ENCODE measurements around the gene CIAO2A. TPM values are rescaled to one million over a fixed set of nuclear protein-coding genes. Genes with fewer than 3 reads are reported as not detected.

The CIAO2A gene
- total and polyA plus RNA-seq, 4 donors = 124 to 404 (median 159) TPM

- no peak for DNase-seq (ENCODE audit: low spot score)
- no peaks in the 10 kb centered on the region for H3K9me3 ChIP-seq (ENCODE audit: control insufficient read depth in 4 of 4, low read length in 3 of 4)
- peak overlapping the region; percentile 77 to 81 for H3K27ac ChIP-seq (ENCODE audit: low read depth in 1 of 2, low read length in 2 of 2)
- H3K4me1 ChIP-seq (ENCODE audit: control insufficient read depth in 4 of 4, insufficient read depth in 4 of 4, low read length in 3 of 4) = peaks cover 17 to 67% (median 52%) of the 10 kb centered on the region in 4 donors
- peaks cover 0 to 9% (median 0%) of the 10 kb centered on the region in 4 donors for H3K36me3 ChIP-seq (ENCODE audit: control insufficient read depth in 4 of 4, insufficient read depth in 3 of 4, low read depth in 1 of 4, low read length in 3 of 4)
- no peaks in the 10 kb centered on the region for H3K27me3 ChIP-seq (ENCODE audit: control insufficient read depth in 4 of 4, insufficient read depth in 4 of 4, low read length in 3 of 4)
- H3K9ac ChIP-seq (ENCODE audit: low read depth in 1 of 2, low read length in 2 of 2) = no peak overlapping the region
- TF ChIP-seq, protein P1, sequence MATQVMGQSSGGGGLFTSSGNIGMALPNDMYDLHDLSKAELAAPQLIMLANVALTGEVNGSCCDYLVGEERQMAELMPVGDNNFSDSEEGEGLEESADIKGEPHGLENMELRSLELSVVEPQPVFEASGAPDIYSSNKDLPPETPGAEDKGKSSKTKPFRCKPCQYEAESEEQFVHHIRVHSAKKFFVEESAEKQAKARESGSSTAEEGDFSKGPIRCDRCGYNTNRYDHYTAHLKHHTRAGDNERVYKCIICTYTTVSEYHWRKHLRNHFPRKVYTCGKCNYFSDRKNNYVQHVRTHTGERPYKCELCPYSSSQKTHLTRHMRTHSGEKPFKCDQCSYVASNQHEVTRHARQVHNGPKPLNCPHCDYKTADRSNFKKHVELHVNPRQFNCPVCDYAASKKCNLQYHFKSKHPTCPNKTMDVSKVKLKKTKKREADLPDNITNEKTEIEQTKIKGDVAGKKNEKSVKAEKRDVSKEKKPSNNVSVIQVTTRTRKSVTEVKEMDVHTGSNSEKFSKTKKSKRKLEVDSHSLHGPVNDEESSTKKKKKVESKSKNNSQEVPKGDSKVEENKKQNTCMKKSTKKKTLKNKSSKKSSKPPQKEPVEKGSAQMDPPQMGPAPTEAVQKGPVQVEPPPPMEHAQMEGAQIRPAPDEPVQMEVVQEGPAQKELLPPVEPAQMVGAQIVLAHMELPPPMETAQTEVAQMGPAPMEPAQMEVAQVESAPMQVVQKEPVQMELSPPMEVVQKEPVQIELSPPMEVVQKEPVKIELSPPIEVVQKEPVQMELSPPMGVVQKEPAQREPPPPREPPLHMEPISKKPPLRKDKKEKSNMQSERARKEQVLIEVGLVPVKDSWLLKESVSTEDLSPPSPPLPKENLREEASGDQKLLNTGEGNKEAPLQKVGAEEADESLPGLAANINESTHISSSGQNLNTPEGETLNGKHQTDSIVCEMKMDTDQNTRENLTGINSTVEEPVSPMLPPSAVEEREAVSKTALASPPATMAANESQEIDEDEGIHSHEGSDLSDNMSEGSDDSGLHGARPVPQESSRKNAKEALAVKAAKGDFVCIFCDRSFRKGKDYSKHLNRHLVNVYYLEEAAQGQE (IDR thresholded peaks at IDR 0.05) = peak; percentile 82
- TF ChIP-seq SP1 (IDR thresholded peaks at IDR 0.05) = peak; percentile 98
- peak; percentile 90 for TF ChIP-seq NR2F2 (IDR thresholded peaks at IDR 0.05)
- peak in 1 of 2 donors; percentile 19 for TF ChIP-seq GABPA (IDR thresholded peaks at IDR 0.05 in 1 of 2, conservative IDR thresholded peaks at IDR 0.05 in 1 of 2)
- TF ChIP-seq RXRA (IDR thresholded peaks at IDR 0.05) = peak; percentile 90
- TF ChIP-seq YY1 (IDR thresholded peaks at IDR 0.05) = peak; percentile 39
- TF ChIP-seq, protein P2, sequence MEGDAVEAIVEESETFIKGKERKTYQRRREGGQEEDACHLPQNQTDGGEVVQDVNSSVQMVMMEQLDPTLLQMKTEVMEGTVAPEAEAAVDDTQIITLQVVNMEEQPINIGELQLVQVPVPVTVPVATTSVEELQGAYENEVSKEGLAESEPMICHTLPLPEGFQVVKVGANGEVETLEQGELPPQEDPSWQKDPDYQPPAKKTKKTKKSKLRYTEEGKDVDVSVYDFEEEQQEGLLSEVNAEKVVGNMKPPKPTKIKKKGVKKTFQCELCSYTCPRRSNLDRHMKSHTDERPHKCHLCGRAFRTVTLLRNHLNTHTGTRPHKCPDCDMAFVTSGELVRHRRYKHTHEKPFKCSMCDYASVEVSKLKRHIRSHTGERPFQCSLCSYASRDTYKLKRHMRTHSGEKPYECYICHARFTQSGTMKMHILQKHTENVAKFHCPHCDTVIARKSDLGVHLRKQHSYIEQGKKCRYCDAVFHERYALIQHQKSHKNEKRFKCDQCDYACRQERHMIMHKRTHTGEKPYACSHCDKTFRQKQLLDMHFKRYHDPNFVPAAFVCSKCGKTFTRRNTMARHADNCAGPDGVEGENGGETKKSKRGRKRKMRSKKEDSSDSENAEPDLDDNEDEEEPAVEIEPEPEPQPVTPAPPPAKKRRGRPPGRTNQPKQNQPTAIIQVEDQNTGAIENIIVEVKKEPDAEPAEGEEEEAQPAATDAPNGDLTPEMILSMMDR (IDR thresholded peaks at IDR 0.05; ENCODE audit: low read depth, low read length, missing input control) = no peak
- peak; percentile 97 to 99 for TF ChIP-seq HNF4A (conservative IDR thresholded peaks at IDR 0.05)
- peak; percentile 81 for TF ChIP-seq ATF3 (IDR thresholded peaks at IDR 0.05)
- no peak for TF ChIP-seq FOXA2 (IDR thresholded peaks at IDR 0.05)
- TF ChIP-seq HNF4G (IDR thresholded peaks at IDR 0.05) = peak; percentile 98
- TF ChIP-seq, protein P3, sequence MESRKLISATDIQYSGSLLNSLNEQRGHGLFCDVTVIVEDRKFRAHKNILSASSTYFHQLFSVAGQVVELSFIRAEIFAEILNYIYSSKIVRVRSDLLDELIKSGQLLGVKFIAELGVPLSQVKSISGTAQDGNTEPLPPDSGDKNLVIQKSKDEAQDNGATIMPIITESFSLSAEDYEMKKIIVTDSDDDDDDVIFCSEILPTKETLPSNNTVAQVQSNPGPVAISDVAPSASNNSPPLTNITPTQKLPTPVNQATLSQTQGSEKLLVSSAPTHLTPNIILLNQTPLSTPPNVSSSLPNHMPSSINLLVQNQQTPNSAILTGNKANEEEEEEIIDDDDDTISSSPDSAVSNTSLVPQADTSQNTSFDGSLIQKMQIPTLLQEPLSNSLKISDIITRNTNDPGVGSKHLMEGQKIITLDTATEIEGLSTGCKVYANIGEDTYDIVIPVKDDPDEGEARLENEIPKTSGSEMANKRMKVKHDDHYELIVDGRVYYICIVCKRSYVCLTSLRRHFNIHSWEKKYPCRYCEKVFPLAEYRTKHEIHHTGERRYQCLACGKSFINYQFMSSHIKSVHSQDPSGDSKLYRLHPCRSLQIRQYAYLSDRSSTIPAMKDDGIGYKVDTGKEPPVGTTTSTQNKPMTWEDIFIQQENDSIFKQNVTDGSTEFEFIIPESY (IDR thresholded peaks at IDR 0.05) = peak; percentile 49
- no peak for TF ChIP-seq FOXA1 (IDR thresholded peaks at IDR 0.05)
- peak; percentile 58 for TF ChIP-seq MAX (IDR thresholded peaks at IDR 0.05)
- peak; percentile 96 for TF ChIP-seq TAF1 (conservative IDR thresholded peaks at IDR 0.05)
- peak; percentile 32 to 34 for TF ChIP-seq RAD21 (IDR thresholded peaks at IDR 0.05)
- TF ChIP-seq JUND (IDR thresholded peaks at IDR 0.05) = peak; percentile 95 to 97
- TF ChIP-seq EGR1 (IDR thresholded peaks at IDR 0.05; ENCODE audit: low read depth in 2 of 2) = peak in 1 of 2 donors; percentile 64
- no peak overlapping the region for H3K4me3 ChIP-seq (ENCODE audit: low read depth in 1 of 3, low read length in 3 of 3)
- WGBS = 24% methylated on average over 8 of the region's 8 CpGs
Observed at GRCh38 chr15:64070965-64071851, 22.4 kb downstream of the CIAO2A start.

Measured in liver (tissue), 9 donors.